A673 (cell line): ENCODE results near the gene RPP14. TPM values are rescaled to one million over a fixed set of nuclear protein-coding genes. Genes with fewer than 3 reads are reported as not detected.

Experiments
- BruUV-seq: library from RNA; stranded (reverse); fragments of 400-500 nt; replicated peaks from 2 replicates; lab custom pipeline; 2021; lab: Mats Ljungman, UMichigan
- CTCF ChIA-PET: fragments of 300-600 bp; sonication (Branson Sonifier 250); formaldehyde crosslinking; loops from one replicate; lab custom pipeline; 2022; ENCODE audit warnings: antibody characterized with exemption; lab: Charles Lee
- POLR2A ChIA-PET: fragments of 300-600 bp; sonication (Branson Sonifier 250); formaldehyde crosslinking; loops from one replicate; lab custom pipeline; 2022; ENCODE audit warnings: antibody characterized with exemption; ENCODE audit not compliant: low non-redundant PET; lab: Charles Lee
- DNase-seq: peaks from one replicate; pipeline ENCODE4 v3.0.0-alpha.2; 2015; ENCODE audit warnings: low spot score
- H3K27ac ChIP-seq: fragments of 200-600 bp; sonication (generic); 2 replicates; pipeline ENCODE4 v1.5.1; 2016; ENCODE audit warnings: mixed run types, low read depth, mild to moderate bottlenecking, mixed read lengths, antibody characterized with exemption, low read length; ENCODE audit not compliant: poor library complexity, severe bottlenecking
- H3K27me3 ChIP-seq: fragments of 200-600 bp; sonication (generic); replicated peaks from 2 replicates; pipeline ENCODE4 v1.6.1; 2017; ENCODE audit warnings: mixed run types, low read depth, mild to moderate bottlenecking, mixed read lengths, antibody characterized with exemption, low read length; ENCODE audit not compliant: insufficient read depth, poor library complexity
- H3K36me3 ChIP-seq: fragments of 200-600 bp; sonication (generic); 2 replicates; pipeline ENCODE4 v1.6.1; 2016; ENCODE audit warnings: mixed run types, mild to moderate bottlenecking, mixed read lengths, antibody characterized with exemption, low read length; ENCODE audit not compliant: insufficient read depth, poor library complexity, severe bottlenecking
- H3K4me1 ChIP-seq: fragments of 200-600 bp; sonication (generic); 2 replicates; pipeline ENCODE4 v1.6.1; 2017; ENCODE audit warnings: mixed run types, mild to moderate bottlenecking, mixed read lengths, antibody characterized with exemption, low read length; ENCODE audit not compliant: insufficient read depth, poor library complexity, severe bottlenecking
- H3K4me3 ChIP-seq: fragments of 200-600 bp; sonication (generic); 2 replicates; pipeline ENCODE4 v1.5.1; 2016; ENCODE audit warnings: low read depth, mixed run types, mild to moderate bottlenecking, mixed read lengths, low read length; ENCODE audit not compliant: poor library complexity, severe bottlenecking
- H3K9me3 ChIP-seq: fragments of 200-600 bp; sonication (generic); 2 replicates; pipeline ENCODE4 v1.6.1; 2016; ENCODE audit warnings: mixed run types, low read depth, mild to moderate bottlenecking, mixed read lengths, antibody characterized with exemption, low read length; ENCODE audit not compliant: poor library complexity, severe bottlenecking
- CTCF ChIP-seq: fragments of 300-800, 200-600 bp; sonication (generic); conservative IDR thresholded peaks from 2 replicates; pipeline ENCODE4 v1.5.1; 2017; ENCODE audit warnings: low read depth, mild to moderate bottlenecking, antibody characterized with exemption, low read length, moderate library complexity, mixed read lengths
- EZH2 ChIP-seq: fragments of 200-600 bp; sonication (generic); IDR thresholded peaks from 2 replicates; pipeline ENCODE4 v1.6.1; 2017; ENCODE audit warnings: borderline replicate concordance, low read depth, mild to moderate bottlenecking, mixed read lengths, antibody characterized with exemption, low read length; ENCODE audit not compliant: poor library complexity, severe bottlenecking
- intact Hi-C: fragments of 100-400 bp; cut with micrococcal nuclease; formaldehyde crosslinking; loops from one replicate; pipeline ENCODE4 v1.10.0; 2022; ENCODE audit not compliant: unreplicated experiment
- total RNA-seq: library from RNA; stranded (reverse); gene quantifications from 2 replicates; pipeline ENCODE4 v1.2.3, GENCODE V29; 2021

Gene RPP14
- total RNA-seq, 1 experiment from 2014 or later = 17.4 TPM

GRCh38 chr3:58340594-58341244 lies 34.7 kb downstream of the RPP14 start:
- POLR2A ChIA-PET = no interaction called here
- DNase-seq = no peak
- no peak overlapping the region for H3K27ac ChIP-seq
- peaks cover 1% of the 10 kb centered on the region for H3K4me1 ChIP-seq
- H3K4me3 ChIP-seq = no peak overlapping the region
- CTCF ChIA-PET = no interaction called here
- no peaks in the 10 kb centered on the region for H3K9me3 ChIP-seq
- intact Hi-C loops = no loop called here
- H3K27me3 ChIP-seq = no peaks in the 10 kb centered on the region
- TF ChIP-seq CTCF (no peak), EZH2 (no peak)
- BruUV-seq = no TSS peak
- H3K36me3 ChIP-seq = no peaks in the 10 kb centered on the region

- no peaks in the 10 kb centered on the region for H3K4me1 ChIP-seq
- DNase-seq = no peak
- H3K27me3 ChIP-seq = no peaks in the 10 kb centered on the region
- BruUV-seq = no TSS peak
- CTCF ChIA-PET = no interaction called here
- H3K36me3 ChIP-seq = no peaks in the 10 kb centered on the region
- no peaks in the 10 kb centered on the region for H3K9me3 ChIP-seq
- no peak overlapping the region for H3K27ac ChIP-seq
- H3K4me3 ChIP-seq = no peak overlapping the region
- POLR2A ChIA-PET = no interaction called here
- intact Hi-C loops = no loop called here
- TF ChIP-seq EZH2 (no peak), CTCF (no peak)
Measured at GRCh38 chr3:58341376-58341775, 35.3 kb downstream of the RPP14 start.

- DNase-seq = no peak
- H3K4me3 ChIP-seq = no peak overlapping the region
- CTCF ChIA-PET = no interaction called here
- no peaks in the 10 kb centered on the region for H3K9me3 ChIP-seq
- POLR2A ChIA-PET = no interaction called here
- intact Hi-C loops = no loop called here
- no peaks in the 10 kb centered on the region for H3K36me3 ChIP-seq
- no peak overlapping the region for H3K27ac ChIP-seq
- no peaks in the 10 kb centered on the region for H3K4me1 ChIP-seq
- no peaks in the 10 kb centered on the region for H3K27me3 ChIP-seq
- TF ChIP-seq CTCF (no peak), EZH2 (no peak)
- no TSS peak for BruUV-seq
Measured at GRCh38 chr3:58342676-58343075, 36.6 kb downstream of the RPP14 start.
